Panc1 (cell line): ENCODE data around the gene HEG1. TPM values are rescaled to one million over a fixed set of nuclear protein-coding genes. Genes with fewer than 3 reads are reported as not detected.

ENCODE experiments used
- ATAC-seq: fragments of 200-7000 bp; cut with Tn5 transposase; 2 replicates; pipeline ENCODE4 v1.9.1; 2020; ENCODE audit warnings: mild to moderate bottlenecking, moderate library complexity
- BruUV-seq: library from RNA; stranded (reverse); fragments of 400-500 nt; replicated peaks from 2 replicates; lab custom pipeline; 2021; lab: Mats Ljungman, UMichigan
- CTCF ChIA-PET: fragments of 300-600 bp; sonication (Branson Sonifier 250); formaldehyde crosslinking; loops from one replicate; lab custom pipeline; 2022; ENCODE audit warnings: antibody characterized with exemption; lab: Charles Lee
- POLR2A ChIA-PET: fragments of 300-600 bp; sonication (Branson Sonifier 250); formaldehyde crosslinking; loops from one replicate; lab custom pipeline; 2022; ENCODE audit warnings: antibody characterized with exemption; lab: Charles Lee
- DNase-seq: peaks from one replicate; pipeline ENCODE4 v3.0.0-alpha.2; 2010; ENCODE audit warnings: low read depth, low spot score
- H3K27ac ChIP-seq: 2 replicates; pipeline ENCODE4 v1.5.1; 2011; ENCODE audit warnings: mild to moderate bottlenecking, low read length, inconsistent platforms
- H3K27me3 ChIP-seq: fragments of 200-500 bp; sonication (Bioruptor generic); 2 replicates; pipeline ENCODE4 v1.6.0; 2014; ENCODE audit warnings: low read length, inconsistent platforms; ENCODE audit not compliant: control insufficient read depth, insufficient read depth
- H3K36me3 ChIP-seq: fragments of 200-500 bp; sonication (Bioruptor generic); 2 replicates; pipeline ENCODE4 v1.5.1; 2014; ENCODE audit warnings: inconsistent platforms, mild to moderate bottlenecking, low read length, moderate library complexity; ENCODE audit not compliant: control insufficient read depth, insufficient read depth
- H3K4me1 ChIP-seq: 2 replicates; pipeline ENCODE4 v1.5.1; 2011; ENCODE audit warnings: inconsistent platforms, mild to moderate bottlenecking, low read length, moderate library complexity; ENCODE audit not compliant: control insufficient read depth, insufficient read depth
- H3K4me3 ChIP-seq, 2 experiments: 2 replicates each; pipeline ENCODE4 v1.5.1; 2011 to 2012; ENCODE audit warnings: low read depth in 2 of 2, low read length in 2 of 2, mild to moderate bottlenecking in 2 of 2, inconsistent platforms in 1 of 2, moderate library complexity in 1 of 2
- H3K9me3 ChIP-seq: fragments of 200-500 bp; sonication (Bioruptor generic); 2 replicates; pipeline ENCODE4 v1.5.1; 2014; ENCODE audit warnings: low read depth, mild to moderate bottlenecking, inconsistent platforms, low read length, moderate library complexity; ENCODE audit not compliant: control insufficient read depth, insufficient read depth
- POLR2AphosphoS5 ChIP-seq: IDR thresholded peaks from 2 replicates; pipeline ENCODE4 v1.6.1; 2012; ENCODE audit warnings: mild to moderate bottlenecking, low read depth, low read length, moderate library complexity
- SIN3A ChIP-seq: IDR thresholded peaks from 2 replicates; pipeline ENCODE4 v1.6.1; 2012; ENCODE audit warnings: low read depth, mild to moderate bottlenecking, low read length, moderate library complexity, borderline replicate concordance; ENCODE audit not compliant: insufficient read depth
- TCF7L2 ChIP-seq: IDR thresholded peaks from 2 replicates; pipeline ENCODE4 v1.6.1; 2011; ENCODE audit warnings: mild to moderate bottlenecking, low read depth, low read length, inconsistent platforms
- in situ Hi-C: cut with HindIII; loops from 2 replicates; pipeline ENCODE4 v1.10.0; 2016; ENCODE audit warnings: low sequenced_read_pairs, low pct_unique_long_range_greater_than_20kb
- intact Hi-C: fragments of 100-400 bp; cut with micrococcal nuclease; formaldehyde crosslinking; loops from one replicate; pipeline ENCODE4 v1.10.0; 2022; ENCODE audit not compliant: unreplicated experiment
- total RNA-seq: library from RNA; stranded (reverse); gene quantifications from one replicate; pipeline ENCODE4 v1.2.1, GENCODE V29; 2021; ENCODE audit not compliant: unreplicated experiment
- TF ChIP-seq, protein P1 (sequence below), 2 experiments: IDR thresholded peaks; 2 replicates each; pipeline ENCODE4 v1.6.1; 2011 to 2012; ENCODE audit warnings: low read depth in 2 of 2, control low read depth in 1 of 2, low read length in 1 of 2, mild to moderate bottlenecking in 1 of 2, moderate library complexity in 1 of 2; ENCODE audit not compliant: insufficient read depth in 1 of 2
- TF ChIP-seq, protein P2 (sequence below): fragments of 450-650 bp; IDR thresholded peaks from 2 replicates; pipeline ENCODE4 v1.5.1; 2017; ENCODE audit warnings: mild to moderate bottlenecking

HEG1 gene
- total RNA-seq, 1 experiment from 2014 or later, result 141 TPM

- ATAC-seq (no peak), DNase-seq (no peak)
- no peak overlapping the region for H3K4me3 ChIP-seq
- intact Hi-C loops, result no loop called here
- peaks cover 21% of the 10 kb centered on the region for H3K4me1 ChIP-seq
- no peaks in the 10 kb centered on the region for H3K27me3 ChIP-seq
- H3K9me3 ChIP-seq, result no peaks in the 10 kb centered on the region
- no TSS peak for BruUV-seq
- in situ Hi-C loops, result no loop called here
- POLR2A ChIA-PET, result no interaction called here
- TF ChIP-seq POLR2AphosphoS5 (no peak), SIN3A (no peak), TCF7L2 (no peak)
- TF ChIP-seq, protein P1, sequence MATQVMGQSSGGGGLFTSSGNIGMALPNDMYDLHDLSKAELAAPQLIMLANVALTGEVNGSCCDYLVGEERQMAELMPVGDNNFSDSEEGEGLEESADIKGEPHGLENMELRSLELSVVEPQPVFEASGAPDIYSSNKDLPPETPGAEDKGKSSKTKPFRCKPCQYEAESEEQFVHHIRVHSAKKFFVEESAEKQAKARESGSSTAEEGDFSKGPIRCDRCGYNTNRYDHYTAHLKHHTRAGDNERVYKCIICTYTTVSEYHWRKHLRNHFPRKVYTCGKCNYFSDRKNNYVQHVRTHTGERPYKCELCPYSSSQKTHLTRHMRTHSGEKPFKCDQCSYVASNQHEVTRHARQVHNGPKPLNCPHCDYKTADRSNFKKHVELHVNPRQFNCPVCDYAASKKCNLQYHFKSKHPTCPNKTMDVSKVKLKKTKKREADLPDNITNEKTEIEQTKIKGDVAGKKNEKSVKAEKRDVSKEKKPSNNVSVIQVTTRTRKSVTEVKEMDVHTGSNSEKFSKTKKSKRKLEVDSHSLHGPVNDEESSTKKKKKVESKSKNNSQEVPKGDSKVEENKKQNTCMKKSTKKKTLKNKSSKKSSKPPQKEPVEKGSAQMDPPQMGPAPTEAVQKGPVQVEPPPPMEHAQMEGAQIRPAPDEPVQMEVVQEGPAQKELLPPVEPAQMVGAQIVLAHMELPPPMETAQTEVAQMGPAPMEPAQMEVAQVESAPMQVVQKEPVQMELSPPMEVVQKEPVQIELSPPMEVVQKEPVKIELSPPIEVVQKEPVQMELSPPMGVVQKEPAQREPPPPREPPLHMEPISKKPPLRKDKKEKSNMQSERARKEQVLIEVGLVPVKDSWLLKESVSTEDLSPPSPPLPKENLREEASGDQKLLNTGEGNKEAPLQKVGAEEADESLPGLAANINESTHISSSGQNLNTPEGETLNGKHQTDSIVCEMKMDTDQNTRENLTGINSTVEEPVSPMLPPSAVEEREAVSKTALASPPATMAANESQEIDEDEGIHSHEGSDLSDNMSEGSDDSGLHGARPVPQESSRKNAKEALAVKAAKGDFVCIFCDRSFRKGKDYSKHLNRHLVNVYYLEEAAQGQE (IDR thresholded peaks at IDR 0.05; ENCODE audit: insufficient read depth in 1 of 2, low read depth in 2 of 2, low read length in 1 of 2), result no peak
- TF ChIP-seq, protein P2, sequence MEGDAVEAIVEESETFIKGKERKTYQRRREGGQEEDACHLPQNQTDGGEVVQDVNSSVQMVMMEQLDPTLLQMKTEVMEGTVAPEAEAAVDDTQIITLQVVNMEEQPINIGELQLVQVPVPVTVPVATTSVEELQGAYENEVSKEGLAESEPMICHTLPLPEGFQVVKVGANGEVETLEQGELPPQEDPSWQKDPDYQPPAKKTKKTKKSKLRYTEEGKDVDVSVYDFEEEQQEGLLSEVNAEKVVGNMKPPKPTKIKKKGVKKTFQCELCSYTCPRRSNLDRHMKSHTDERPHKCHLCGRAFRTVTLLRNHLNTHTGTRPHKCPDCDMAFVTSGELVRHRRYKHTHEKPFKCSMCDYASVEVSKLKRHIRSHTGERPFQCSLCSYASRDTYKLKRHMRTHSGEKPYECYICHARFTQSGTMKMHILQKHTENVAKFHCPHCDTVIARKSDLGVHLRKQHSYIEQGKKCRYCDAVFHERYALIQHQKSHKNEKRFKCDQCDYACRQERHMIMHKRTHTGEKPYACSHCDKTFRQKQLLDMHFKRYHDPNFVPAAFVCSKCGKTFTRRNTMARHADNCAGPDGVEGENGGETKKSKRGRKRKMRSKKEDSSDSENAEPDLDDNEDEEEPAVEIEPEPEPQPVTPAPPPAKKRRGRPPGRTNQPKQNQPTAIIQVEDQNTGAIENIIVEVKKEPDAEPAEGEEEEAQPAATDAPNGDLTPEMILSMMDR, result no peak
- peaks cover 43% of the 10 kb centered on the region for H3K36me3 ChIP-seq
- H3K27ac ChIP-seq, result no peak overlapping the region
- CTCF ChIA-PET, result interaction anchor here (0.6 kb wide), 1 partner anchor 761 kb away, joined by 4 read pairs; no protein-coding TSS in a partner anchor
Observed at GRCh38 chr3:125005676-125006075, 50.1 kb downstream of the HEG1 start.

DNA sequence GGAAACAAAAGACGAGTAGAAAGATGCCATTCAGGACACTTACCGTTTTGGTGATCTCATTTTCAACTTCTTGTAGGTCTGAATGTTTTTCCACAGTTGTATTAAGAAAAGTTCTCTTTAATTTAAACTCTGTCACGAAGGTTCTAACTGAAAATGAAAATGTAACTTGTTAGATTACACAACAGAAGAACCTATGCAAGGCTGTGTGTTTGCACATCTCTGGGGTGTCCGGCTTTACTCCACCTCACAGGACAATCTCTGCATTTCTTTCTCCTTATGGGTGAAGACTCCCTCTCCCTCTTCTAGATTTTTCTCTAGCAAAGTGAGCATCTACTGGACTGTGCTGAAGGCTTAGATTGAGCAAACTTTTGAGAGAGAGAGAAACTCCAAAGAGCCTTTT lies 50.6 kb downstream of the HEG1 start:
- Histone ChIP-seq H3K9me3 (no peaks in the 10 kb centered on the region), H3K4me3 (no peak overlapping the region), H3K36me3 (peaks cover 45% of the 10 kb centered on the region), H3K4me1 (peaks cover 20% of the 10 kb centered on the region), H3K27me3 (no peaks in the 10 kb centered on the region), H3K27ac (no peak overlapping the region)
- ChIA-PET POLR2A (no interaction called here), CTCF (no interaction called here)
- TF ChIP-seq, protein P2, result no peak
- TF ChIP-seq TCF7L2 (no peak), SIN3A (no peak), POLR2AphosphoS5 (no peak)
- TF ChIP-seq, protein P1 (IDR thresholded peaks at IDR 0.05; ENCODE audit: insufficient read depth in 1 of 2, low read depth in 2 of 2, low read length in 1 of 2), result no peak
- no peak for ATAC-seq
- in situ Hi-C loops (no loop called here), intact Hi-C loops (no loop called here)
- DNase-seq, result no peak
- BruUV-seq, result no TSS peak
